ENCODE results near the gene TTC38. TPM values are rescaled to one million over a fixed set of nuclear protein-coding genes. Genes with fewer than 3 reads are reported as not detected.

The TTC38 gene
- total RNA-seq, 1 experiment from 2014 or later, result 16.7 TPM

DNA sequence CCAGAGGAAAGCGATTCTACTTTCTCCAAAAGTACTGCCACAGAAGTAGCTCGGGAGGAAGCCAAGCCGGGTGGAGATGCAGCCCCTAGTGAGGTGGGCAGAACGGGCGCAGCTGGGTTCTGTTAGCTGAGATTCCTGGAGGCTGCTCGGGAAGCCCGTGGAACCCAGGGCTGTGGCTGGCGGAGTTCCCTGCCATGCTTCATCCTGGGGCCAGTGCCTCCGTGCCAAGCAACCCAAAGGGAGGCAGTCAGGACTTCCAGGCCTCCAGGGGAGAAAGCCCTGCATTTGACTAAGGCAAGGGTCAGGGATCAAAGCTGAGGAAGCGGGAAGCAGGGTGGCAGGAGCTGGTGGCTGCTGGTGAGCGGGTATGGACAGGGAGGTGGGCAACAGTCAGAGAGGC, 61.0 kb downstream of the TTC38 start:
- no peaks in the 10 kb centered on the region for H3K9me3 Mint-ChIP-seq (ENCODE audit: unreplicated experiment)
- H3K4me1 Mint-ChIP-seq (ENCODE audit: insufficient read depth, unreplicated experiment), result no peaks in the 10 kb centered on the region
- CTCF ChIA-PET, result interaction anchor here (0.8 to 1.7 kb wide), 3 partner anchors 15 to 323 kb away, joined by 3 to 5 read pairs (median 4); no protein-coding TSS in a partner anchor
- H3K27me3 Mint-ChIP-seq (ENCODE audit: insufficient read depth, unreplicated experiment), result no peaks in the 10 kb centered on the region
- H3K4me3 Mint-ChIP-seq (ENCODE audit: unreplicated experiment), result no peak overlapping the region
- TF ChIP-seq, protein P1, sequence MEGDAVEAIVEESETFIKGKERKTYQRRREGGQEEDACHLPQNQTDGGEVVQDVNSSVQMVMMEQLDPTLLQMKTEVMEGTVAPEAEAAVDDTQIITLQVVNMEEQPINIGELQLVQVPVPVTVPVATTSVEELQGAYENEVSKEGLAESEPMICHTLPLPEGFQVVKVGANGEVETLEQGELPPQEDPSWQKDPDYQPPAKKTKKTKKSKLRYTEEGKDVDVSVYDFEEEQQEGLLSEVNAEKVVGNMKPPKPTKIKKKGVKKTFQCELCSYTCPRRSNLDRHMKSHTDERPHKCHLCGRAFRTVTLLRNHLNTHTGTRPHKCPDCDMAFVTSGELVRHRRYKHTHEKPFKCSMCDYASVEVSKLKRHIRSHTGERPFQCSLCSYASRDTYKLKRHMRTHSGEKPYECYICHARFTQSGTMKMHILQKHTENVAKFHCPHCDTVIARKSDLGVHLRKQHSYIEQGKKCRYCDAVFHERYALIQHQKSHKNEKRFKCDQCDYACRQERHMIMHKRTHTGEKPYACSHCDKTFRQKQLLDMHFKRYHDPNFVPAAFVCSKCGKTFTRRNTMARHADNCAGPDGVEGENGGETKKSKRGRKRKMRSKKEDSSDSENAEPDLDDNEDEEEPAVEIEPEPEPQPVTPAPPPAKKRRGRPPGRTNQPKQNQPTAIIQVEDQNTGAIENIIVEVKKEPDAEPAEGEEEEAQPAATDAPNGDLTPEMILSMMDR (IDR thresholded peaks at IDR 0.05; ENCODE audit: unreplicated experiment), result no peak
- intact Hi-C loops (cut with micrococcal nuclease), result no loop called here
- H3K36me3 Mint-ChIP-seq (ENCODE audit: insufficient read depth, unreplicated experiment), result peaks cover 22% of the 10 kb centered on the region
- no TSS peak for BruUV-seq (replicated peaks)
- H3K27ac Mint-ChIP-seq (ENCODE audit: low read depth, unreplicated experiment), result no peak overlapping the region
- DNase-seq (ENCODE audit: unreplicated experiment), result no peak
- POLR2A ChIA-PET, result interaction anchor here (0.7 kb wide), 1 partner anchor 522 kb away, joined by 3 read pairs; no protein-coding TSS in a partner anchor

DNA sequence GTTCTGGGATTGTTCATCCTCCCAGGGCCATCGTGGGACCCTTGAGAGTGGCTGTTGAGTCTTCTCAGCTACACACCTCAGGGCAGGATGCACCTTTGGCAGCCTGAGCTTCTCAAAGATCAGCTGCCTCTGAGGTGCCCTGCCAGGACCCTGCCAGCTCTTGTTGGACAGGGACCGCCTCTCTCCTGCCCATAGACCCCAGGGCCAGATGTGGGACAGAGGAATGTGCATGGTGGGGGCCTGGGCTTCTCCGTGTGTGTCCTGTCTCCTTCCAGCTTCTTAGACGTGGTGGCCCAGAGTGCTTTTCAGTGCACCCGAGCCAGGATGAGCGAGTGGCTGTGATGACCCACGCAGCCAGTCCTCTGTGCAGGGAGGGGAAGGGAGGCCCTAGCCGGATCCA, 61.8 kb downstream of the TTC38 start:
- Mint-ChIP-seq H3K4me1 (ENCODE audit: insufficient read depth, unreplicated experiment) (no peaks in the 10 kb centered on the region), H3K36me3 (ENCODE audit: insufficient read depth, unreplicated experiment) (peaks cover 17% of the 10 kb centered on the region), H3K27me3 (ENCODE audit: insufficient read depth, unreplicated experiment) (no peaks in the 10 kb centered on the region), H3K9me3 (ENCODE audit: unreplicated experiment) (no peaks in the 10 kb centered on the region), H3K27ac (ENCODE audit: low read depth, unreplicated experiment) (no peak overlapping the region), H3K4me3 (ENCODE audit: unreplicated experiment) (no peak overlapping the region)
- TF ChIP-seq, protein P1 (IDR thresholded peaks at IDR 0.05; ENCODE audit: unreplicated experiment), result no peak
- intact Hi-C loops (cut with micrococcal nuclease), result no loop called here
- BruUV-seq (replicated peaks), result no TSS peak
- DNase-seq (ENCODE audit: unreplicated experiment), result no peak
- POLR2A ChIA-PET, result interaction anchor here (1.1 kb wide), 1 partner anchor 14 kb away, joined by 3 read pairs; no protein-coding TSS in a partner anchor
- CTCF ChIA-PET, result interaction anchor here (0.6 to 1.7 kb wide), 3 partner anchors 16 to 207 kb away, joined by 3 to 5 read pairs (median 4); no protein-coding TSS in a partner anchor

DNA sequence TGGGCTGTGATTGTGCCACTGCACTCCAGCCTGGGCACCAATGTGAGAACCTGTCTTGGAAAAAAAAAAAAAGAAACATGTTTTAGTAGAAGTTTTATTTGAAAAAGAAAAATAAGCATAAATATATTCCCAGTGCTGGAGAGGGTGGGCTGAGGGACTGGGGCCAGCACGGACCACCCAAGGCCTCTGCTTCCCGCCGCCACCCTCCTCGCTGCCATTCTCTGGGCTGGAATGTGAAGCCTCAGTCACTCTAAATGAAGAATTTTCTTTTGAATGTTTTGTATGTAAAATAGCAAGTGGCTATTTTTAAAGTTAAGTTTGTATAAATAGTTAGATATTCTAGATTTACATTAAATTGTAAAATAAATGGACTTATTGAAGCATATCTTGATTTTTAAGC, 62.6 kb downstream of the TTC38 start:
- H3K36me3 Mint-ChIP-seq (ENCODE audit: insufficient read depth, unreplicated experiment), result peaks cover 17% of the 10 kb centered on the region
- no peak for DNase-seq (ENCODE audit: unreplicated experiment)
- H3K4me1 Mint-ChIP-seq (ENCODE audit: insufficient read depth, unreplicated experiment), result no peaks in the 10 kb centered on the region
- H3K4me3 Mint-ChIP-seq (ENCODE audit: unreplicated experiment), result no peak overlapping the region
- CTCF ChIA-PET, result interaction anchor here (0.9 to 1.2 kb wide), 4 partner anchors 12 to 324 kb away, joined by 4 to 7 read pairs (median 4); no protein-coding TSS in a partner anchor
- TF ChIP-seq, protein P1 (IDR thresholded peaks at IDR 0.05; ENCODE audit: unreplicated experiment), result no peak
- no peaks in the 10 kb centered on the region for H3K27me3 Mint-ChIP-seq (ENCODE audit: insufficient read depth, unreplicated experiment)
- intact Hi-C loops (cut with micrococcal nuclease), result no loop called here
- no TSS peak for BruUV-seq (replicated peaks)
- no peak overlapping the region for H3K27ac Mint-ChIP-seq (ENCODE audit: low read depth, unreplicated experiment)
- POLR2A ChIA-PET, result interaction anchor here (1.1 kb wide), 1 partner anchor 15 kb away, joined by 3 read pairs; no protein-coding TSS in a partner anchor
- no peaks in the 10 kb centered on the region for H3K9me3 Mint-ChIP-seq (ENCODE audit: unreplicated experiment)

DNA sequence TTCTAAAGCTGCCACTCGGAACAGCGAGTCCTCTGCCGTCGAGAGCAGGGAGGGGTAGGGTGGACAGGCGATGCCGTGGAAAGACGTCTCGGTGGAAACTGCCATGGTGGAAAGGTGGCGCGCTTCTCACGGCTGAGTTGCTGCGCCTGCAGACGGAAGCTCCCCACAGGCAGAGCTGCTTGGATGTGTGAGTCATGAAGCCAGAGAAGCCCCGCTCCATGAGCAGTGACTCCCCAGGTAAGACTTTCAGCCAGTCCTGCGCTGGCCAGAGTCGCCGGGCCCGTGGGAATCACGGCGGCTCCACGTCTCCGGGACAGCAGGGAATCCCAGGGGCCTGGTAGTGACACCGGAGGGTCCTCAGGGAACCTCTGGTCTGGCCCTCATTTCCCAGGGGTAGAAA, 63.7 kb downstream of the TTC38 start:
- intact Hi-C loops (cut with micrococcal nuclease), result no loop called here
- TF ChIP-seq, protein P1 (IDR thresholded peaks at IDR 0.05; ENCODE audit: unreplicated experiment), result no peak
- Mint-ChIP-seq H3K27ac (ENCODE audit: low read depth, unreplicated experiment) (no peak overlapping the region), H3K27me3 (ENCODE audit: insufficient read depth, unreplicated experiment) (no peaks in the 10 kb centered on the region), H3K9me3 (ENCODE audit: unreplicated experiment) (no peaks in the 10 kb centered on the region), H3K36me3 (ENCODE audit: insufficient read depth, unreplicated experiment) (peaks cover 14% of the 10 kb centered on the region), H3K4me3 (ENCODE audit: unreplicated experiment) (no peak overlapping the region), H3K4me1 (ENCODE audit: insufficient read depth, unreplicated experiment) (peaks cover 2% of the 10 kb centered on the region)
- BruUV-seq (replicated peaks), result no TSS peak
- DNase-seq (ENCODE audit: unreplicated experiment), result no peak
- ChIA-PET CTCF (interaction anchor here (0.5 to 1.2 kb wide), 4 partner anchors 16 to 754 kb away, joined by 4 to 5 read pairs (median 4); no protein-coding TSS in a partner anchor), POLR2A (no interaction called here)
